NCI-H748 treated with DMSO at 0.1 percent for 48 hours (cell line): ENCODE results near the gene BCL6.
"Not testable (repeated sequence)": the region's sequence is repeated elsewhere in the genome, so short reads cannot be mapped to it uniquely, and the experiment has no call there.

Source experiments
- DNase-seq: peaks from one replicate; lab custom pipeline; 2025; lab: John Stamatoyannopoulos, UW

The BCL6 gene

DNA sequence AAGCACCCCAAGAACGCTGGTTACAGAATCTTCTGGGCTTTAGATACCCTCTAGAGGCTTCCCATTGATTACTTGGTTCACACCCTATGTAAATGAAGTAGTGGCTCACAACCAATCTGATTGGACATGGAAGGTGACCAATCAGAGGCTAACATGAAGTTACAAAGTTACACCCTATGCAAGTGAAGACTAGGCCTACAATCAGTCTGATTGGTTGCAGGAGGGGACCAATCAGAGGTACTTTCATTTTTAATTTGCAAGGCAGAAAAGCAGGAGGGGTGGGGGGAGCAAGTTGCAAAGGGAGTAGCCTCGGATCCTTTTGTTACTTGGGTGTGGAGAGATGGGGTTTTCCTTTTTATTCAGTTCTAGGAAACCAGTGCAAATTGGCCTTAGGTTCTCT, 31.8 kb downstream of the BCL6 start:
- no peak for DNase-seq

DNA sequence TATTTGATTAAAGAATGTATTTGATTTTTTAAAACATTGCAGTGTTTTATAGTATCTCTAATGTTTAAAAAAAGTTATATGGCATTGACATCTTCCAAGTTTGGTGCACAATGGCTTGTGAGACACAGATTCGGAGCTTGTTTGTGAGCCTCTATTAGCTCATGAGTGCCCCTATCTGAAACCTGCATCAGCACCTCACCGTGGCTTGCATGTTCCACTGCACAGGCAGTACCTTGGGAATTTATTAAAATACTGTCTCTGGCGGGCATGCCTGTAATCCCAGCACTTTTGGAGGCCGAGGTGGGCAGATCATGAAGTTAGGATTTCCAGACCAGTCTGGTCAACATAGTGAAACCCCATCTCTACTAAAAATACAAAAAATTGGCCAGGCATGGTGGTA, 36.1 kb downstream of the BCL6 start:
- no peak for DNase-seq

DNA sequence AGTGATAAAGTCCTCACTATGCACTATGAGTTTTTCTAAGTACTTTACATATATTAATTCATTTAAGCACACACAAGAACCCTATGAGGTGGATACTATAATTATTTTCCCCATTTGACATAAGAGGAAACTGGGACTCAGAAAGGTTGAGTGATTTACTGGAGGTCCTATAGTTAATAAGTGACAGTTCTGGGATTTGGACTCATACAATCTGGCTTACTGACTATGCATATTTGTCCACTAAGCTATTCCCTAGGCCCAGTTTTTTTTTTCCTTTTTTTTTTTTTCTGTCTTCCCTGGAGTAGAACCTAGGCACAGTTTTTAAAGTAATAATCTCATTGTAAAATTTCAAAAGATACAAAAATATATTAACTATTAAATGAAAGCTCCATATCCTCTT, 36.6 kb downstream of the BCL6 start:
- DNase-seq: no peak

DNA sequence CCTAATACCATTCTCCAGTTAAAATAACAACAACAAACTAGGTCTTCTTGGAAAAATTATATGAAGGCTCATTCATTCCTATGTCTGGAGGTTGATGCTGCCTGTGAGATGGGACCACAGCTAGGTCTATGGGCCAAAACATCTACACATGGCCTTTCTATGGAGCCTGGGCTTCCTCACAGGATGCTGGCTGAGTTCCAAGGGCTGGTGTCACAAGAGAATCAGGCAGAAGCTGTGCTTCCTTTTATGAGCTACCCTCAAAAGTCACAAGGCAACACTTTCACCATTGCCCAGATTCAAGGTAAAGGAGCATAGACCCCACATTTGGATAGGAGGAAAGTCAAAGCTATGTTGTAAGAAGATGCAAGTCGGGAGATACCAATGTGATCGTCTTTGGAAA, 38.3 kb downstream of the BCL6 start:
- DNase-seq: no peak

- no peak for DNase-seq
Measured at GRCh38 chr3:187705164-187705563, 40.1 kb downstream of the BCL6 start.

- DNase-seq: no peak
Measured at GRCh38 chr3:187702507-187703033, 42.7 kb downstream of the BCL6 start, which contains the start of gene RTP2. Gene RTP2 (minus strand): TSS chr3:187702557. CDS start chr3:187702128, 429 bp downstream.

DNA sequence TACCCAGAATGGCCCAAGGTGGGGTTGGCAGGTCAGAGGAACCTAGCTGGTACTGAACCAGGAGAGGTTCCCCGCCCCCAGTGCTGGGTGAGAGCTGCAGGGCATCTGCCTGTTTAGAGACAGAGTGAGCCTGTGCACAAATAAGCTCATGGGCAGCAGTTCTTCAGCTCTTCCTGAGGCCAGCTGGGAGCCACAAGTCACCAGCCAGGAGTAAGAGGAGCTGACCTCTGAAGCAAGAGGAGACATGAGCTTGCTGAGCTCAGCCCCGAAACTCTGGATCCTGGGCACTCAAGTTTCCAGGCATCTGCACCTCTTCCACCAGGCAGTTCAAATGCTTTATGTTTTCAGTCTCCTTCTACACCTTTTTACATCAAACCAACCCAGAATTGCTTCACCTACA, 45.0 kb downstream of the BCL6 start:
- DNase-seq: no peak

DNA sequence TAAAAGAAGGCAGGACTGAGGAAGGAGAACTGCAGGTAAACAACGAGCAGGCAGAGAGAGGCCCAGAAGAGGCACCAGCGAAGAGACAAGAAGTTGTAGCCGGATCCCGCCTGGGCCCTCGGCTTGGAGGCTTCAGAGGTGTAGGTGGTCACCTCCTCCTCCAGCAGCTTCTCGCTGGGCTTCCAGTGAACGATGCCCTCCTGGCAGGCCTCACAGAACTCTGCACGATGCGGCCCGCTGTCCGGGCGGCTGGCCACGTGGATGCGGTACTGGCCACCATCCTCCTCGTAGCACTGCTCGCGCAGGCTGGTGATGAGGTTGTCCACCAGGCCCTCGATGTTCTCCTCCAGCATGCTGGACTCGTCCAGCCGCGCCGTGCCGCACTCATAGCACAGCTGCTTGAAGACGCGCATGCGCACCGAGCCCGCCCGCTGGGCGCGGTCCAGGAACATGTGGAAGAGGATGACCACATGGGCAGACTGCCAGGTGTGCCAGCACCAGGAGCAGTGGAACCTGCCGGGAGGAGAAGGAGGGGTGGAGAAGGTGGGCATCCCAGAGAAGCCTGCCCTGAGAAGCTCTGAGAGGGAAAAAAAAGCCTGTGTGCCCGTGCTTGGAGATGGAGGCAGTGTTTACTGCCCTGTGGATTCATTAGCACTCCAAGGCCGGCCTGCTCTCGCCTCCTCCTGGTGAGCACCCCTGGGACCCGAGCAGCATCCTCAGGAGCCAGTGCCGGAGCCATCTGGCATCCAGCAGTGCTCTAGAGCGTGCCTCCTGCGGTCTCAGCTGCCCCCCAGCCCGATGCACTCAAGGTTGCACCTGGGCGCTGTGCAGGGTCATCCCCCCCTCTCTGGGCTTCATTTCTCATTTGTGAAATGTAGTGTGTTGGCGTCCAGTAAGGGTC, 46.5 kb downstream of the BCL6 start:
- no peak for DNase-seq

DNA sequence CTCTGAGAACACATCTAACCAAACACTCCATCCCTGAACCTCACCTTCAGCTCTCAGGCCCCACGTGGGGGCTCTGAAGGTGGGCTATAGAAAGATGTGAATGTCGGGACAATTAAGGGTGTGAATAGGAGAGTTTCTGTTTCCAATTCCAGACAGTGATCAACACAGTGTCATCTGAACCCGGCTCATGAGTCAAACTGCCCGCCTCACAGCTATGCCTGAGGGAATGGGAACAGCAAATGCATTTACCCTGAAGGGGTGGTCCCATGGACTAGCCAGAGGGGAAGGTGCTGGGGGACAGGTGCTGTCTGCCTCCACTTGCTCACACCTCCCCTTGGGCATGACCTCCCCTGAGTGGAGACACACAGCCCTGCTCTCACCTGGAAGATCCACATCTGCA, 49.2 kb downstream of the BCL6 start:
- DNase-seq: no peak

DNA sequence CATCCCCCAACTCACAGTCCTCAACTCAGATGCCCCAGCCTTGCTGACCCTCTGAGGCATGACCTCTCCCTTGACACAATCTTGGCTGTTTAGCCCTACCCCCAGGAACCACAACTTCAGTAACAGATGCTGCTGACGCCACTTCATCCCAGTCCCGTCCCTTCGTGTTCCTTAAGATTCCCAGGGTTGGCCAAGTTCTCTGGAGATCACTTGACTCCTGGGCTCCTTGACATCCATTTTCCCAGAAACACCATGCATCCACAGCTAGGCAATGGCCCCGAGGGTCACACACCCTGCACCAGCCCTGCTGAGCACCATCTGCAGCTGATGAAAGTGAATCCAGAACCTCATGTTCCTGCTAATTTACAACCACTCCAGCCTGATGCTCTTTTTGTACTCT, 49.8 kb downstream of the BCL6 start:
- DNase-seq: no peak

- DNase-seq: no peak
Measured at GRCh38 chr3:187694801-187695200, 50.5 kb downstream of the BCL6 start.

GRCh38 chr3:187693431-187693830, 51.8 kb downstream of the BCL6 start:
- no peak for DNase-seq

- no peak for DNase-seq
Measured at GRCh38 chr3:187689984-187690383, 55.3 kb downstream of the BCL6 start.

- no peak for DNase-seq
Measured at GRCh38 chr3:187686621-187687273, 58.5 kb downstream of the BCL6 start.

- no peak for DNase-seq
Measured at GRCh38 chr3:187685948-187686347, 59.3 kb downstream of the BCL6 start.

DNA sequence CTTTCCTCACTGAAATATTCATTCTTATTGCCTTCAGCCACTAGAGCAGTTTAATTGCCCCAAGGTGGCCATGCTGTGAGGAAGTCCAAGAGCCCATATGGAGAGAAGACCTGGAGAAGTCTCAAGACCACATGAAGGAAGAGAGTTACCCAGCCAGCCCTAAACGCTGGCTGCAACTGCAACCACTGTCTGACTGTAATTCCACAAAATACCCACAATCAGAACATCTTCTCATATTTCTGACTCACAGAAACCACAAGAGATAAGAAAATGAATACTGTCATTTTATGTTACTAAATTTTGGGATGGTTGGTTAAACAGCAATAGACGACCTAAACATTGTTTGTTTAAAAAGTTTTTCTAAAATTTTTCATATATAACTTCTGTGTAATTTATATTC, 60.4 kb downstream of the BCL6 start:
- no peak for DNase-seq

DNA sequence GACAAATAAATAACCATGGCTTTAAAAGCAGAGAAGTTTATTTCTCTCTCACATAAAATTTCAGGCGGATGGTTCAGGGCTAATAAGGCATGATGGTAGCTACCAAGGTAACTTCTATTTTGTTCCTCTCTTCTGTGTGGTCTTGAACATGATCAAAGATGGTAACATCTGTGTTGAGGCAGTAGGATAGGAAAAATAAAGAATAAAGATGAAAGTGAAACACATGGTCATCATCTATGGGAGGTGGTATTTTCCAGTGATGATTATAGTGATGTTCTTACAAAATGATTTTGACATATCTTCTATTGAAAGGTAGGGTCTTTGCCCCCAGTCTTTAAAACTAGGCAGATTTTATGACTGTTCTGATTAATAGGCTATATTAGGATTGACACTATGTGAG, 60.8 kb downstream of the BCL6 start:
- no peak for DNase-seq

GRCh38 chr3:187681756-187682155, 63.5 kb downstream of the BCL6 start:
- not testable (repeated sequence) for DNase-seq

DNA sequence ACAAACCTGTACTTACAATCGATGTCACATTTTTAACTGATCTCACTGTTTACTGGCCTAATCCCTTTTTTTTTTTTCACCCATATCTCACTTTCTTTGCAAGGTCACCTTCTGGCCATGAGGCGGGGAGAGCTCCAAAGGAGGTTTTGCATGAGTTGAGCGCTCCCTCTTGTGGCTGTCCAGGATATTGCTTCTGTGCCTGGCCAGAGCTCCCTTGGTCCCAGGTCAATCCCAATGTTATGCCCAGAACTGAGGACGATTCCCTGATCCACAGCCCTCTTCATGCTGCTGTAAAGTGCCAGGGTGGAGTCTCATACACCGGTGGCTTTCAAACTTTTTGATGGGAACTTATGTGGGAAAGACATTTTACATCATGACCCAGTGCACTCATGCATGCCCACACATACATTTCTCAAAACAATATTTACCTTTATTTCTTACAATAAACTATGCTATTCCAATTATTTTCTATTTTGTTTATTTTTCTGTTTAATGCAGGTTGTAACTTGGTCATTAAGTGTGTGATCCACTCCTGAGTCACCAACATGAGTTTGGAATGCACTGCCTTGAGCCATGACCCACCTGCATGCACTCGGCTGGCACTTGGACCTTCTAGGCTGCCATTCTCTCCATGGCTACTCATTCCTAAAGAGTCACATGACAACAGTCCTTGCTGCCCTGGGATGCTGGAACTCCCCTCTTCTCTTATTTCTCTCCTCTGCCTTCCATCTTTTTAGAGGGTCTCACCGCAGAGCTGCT, 65.5 kb downstream of the BCL6 start:
- DNase-seq: peak; percentile 10

DNA sequence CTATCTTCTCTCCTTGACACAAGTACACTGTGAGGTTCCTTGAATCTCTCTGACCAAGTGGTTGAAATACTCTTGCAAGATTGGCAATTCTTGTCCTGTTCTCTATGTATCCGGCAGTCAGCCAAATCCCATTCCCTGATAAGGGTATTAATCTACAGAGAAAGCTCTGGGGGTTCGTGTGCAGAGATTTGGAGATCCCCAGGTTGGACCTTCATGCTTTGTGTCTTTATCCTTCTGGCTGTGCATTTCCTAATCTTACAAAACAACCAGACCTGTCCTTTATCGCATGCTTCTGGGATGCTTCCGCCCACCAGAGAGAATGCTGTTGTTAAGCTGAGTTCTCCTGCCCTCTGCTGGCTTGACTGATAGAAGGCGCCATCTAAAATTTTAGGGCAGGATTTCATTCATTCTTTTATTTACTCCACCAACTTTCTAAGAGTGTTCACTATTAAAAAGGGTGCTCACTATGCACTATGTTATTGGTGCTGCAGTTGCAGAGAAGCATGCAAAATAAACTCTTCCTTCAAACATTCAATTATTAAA, 66.5 kb downstream of the BCL6 start:
- no peak for DNase-seq

- DNase-seq: no peak
Measured at GRCh38 chr3:187677604-187678003, 67.7 kb downstream of the BCL6 start.

DNA sequence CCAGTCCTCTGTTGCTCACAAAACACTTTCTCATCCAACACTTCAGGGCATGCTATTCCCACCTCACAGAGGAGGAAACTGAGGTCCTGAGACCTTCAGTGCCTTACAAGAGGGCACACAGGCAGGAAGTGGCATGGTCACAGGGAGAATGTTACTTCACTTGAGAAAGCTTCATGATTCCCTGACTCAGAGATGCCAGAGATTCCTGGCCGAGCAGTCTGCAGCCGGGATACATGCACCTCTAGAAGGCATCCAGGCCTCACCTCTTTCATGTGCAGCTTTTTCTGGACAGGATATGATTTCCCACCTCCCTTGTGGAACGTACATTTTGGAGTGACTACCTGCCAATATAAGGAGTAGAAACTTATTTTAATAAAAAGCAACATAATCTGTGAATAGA, 72.3 kb downstream of the BCL6 start:
- no peak for DNase-seq
